DND-41 (cell line): Measurements from ENCODE around the gene NEU4.

ENCODE experiments used
- EZH2 ChIP-seq: IDR thresholded peaks from 3 replicates; pipeline ENCODE4 v1.6.1; 2012; ENCODE audit warnings: borderline replicate concordance, low read depth, mild to moderate bottlenecking, moderate library complexity, low read length, inconsistent platforms; ENCODE audit not compliant: severe bottlenecking
- TF ChIP-seq, protein P1 (sequence below): IDR thresholded peaks from 2 replicates; pipeline ENCODE4 v1.5.1; 2012; ENCODE audit warnings: borderline replicate concordance, low read length, moderate library complexity, mild to moderate bottlenecking; ENCODE audit not compliant: poor library complexity, severe bottlenecking; ENCODE audit errors: extremely low read depth

DNA sequence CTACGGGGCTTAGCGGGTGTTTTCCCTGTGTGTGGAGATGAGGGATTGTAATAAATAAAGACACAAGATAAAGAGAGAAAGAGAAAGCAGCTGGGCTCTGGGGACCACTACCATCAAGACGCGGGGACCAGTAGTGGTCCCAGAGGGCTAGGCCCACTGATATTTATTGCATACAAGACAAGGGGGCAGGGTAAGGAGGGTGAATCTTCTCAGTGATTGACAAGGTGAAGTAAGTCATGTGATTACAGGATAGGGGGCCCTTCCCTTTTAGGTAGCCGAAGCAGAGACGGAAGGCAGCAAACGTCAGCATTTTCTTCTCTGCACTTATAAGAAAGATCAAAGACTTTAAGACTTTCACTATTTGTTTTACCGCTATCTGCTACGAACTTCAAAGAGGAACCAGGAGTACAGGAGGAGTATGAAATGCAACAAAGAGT is 36.9 kb upstream of the NEU4 start:
- TF ChIP-seq, protein P1, sequence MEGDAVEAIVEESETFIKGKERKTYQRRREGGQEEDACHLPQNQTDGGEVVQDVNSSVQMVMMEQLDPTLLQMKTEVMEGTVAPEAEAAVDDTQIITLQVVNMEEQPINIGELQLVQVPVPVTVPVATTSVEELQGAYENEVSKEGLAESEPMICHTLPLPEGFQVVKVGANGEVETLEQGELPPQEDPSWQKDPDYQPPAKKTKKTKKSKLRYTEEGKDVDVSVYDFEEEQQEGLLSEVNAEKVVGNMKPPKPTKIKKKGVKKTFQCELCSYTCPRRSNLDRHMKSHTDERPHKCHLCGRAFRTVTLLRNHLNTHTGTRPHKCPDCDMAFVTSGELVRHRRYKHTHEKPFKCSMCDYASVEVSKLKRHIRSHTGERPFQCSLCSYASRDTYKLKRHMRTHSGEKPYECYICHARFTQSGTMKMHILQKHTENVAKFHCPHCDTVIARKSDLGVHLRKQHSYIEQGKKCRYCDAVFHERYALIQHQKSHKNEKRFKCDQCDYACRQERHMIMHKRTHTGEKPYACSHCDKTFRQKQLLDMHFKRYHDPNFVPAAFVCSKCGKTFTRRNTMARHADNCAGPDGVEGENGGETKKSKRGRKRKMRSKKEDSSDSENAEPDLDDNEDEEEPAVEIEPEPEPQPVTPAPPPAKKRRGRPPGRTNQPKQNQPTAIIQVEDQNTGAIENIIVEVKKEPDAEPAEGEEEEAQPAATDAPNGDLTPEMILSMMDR: no peak
- no peak for TF ChIP-seq EZH2
